ENCODE measurements around the gene ANAPC2. TPM values are rescaled to one million over a fixed set of nuclear protein-coding genes. Genes with fewer than 3 reads are reported as not detected.

ANAPC2 gene
- total and polyA plus RNA-seq, 2 of the 4 experiments (the other 2 are of a cell fraction): 9.3 to 29.5 TPM

DNA sequence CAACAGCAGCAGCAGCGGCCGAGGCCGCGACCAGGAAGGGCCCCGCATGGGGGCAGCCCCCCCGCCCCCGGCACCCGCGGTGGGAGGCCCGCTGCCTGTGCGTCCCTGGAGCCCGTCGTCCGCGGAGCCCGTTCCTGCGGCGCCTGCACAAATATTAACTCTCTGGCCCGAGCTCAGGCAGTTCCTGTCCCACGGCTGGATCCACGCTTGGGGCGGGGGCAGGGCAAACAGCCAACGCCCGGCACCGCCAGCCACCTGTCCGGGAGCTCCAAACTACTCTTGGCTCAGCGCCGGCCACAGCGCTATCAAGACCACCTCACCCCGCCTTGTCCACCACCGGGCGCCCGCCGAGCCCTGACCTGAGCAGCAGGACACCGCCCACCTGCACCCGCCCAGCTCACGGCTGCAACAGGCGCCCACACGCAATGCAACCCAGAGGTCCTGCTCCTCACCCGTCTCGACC lies 18.4 kb downstream of the ANAPC2 start, which contains the start of gene LRRC26:
TSS of gene LRRC26 (minus strand) at position 156 of the 463 bp plus-strand sequence. CDS start at position 48, 108 bp downstream.
- no peaks in the 10 kb centered on the region for H3K79me1 ChIP-seq (ENCODE audit: low read depth in 1 of 2, low read length in 2 of 2)
- peaks cover 4% of the 10 kb centered on the region; the same call in 1 of the 2 replicates for H3K4me1 ChIP-seq (ENCODE audit: control insufficient read depth, insufficient read depth, low read length)
- CTCF ChIA-PET: no interaction called here
- no peak within 1 kb of the TSS for H4K91ac ChIP-seq (ENCODE audit: insufficient read depth, low read depth, low read length)
- H3K27ac ChIP-seq (ENCODE audit: insufficient read depth, low read length): no peak within 1 kb of the TSS
- H4K5ac ChIP-seq (ENCODE audit: low read depth, low read length): no peak within 1 kb of the TSS
- ATAC-seq (ENCODE audit: low read depth) (no peak), DNase-seq (no peak)
- H3K56ac ChIP-seq (ENCODE audit: extremely low read depth, insufficient read depth, low read length): no peak within 1 kb of the TSS
- no peak within 1 kb of the TSS for H2BK120ac ChIP-seq (ENCODE audit: low read depth, low read length)
- H2AK5ac ChIP-seq (ENCODE audit: low read depth, low read length): no peak within 1 kb of the TSS
- dilution Hi-C loops (cut with HindIII; ENCODE audit: low sequenced_read_pairs, unreplicated experiment): no loop called here
- in situ Hi-C loops (cut with MboI; ENCODE audit: low sequenced_read_pairs): no loop called here
- H3K18ac ChIP-seq (ENCODE audit: low read depth, low read length): no peak within 1 kb of the TSS
- H3K4me2 ChIP-seq (ENCODE audit: low read depth, low read length): peak within 1 kb of the TSS; percentile 40
- H3K23ac ChIP-seq (ENCODE audit: low read depth, low read length): no peak within 1 kb of the TSS
- no peaks in the 10 kb centered on the region for H3K9me3 ChIP-seq (ENCODE audit: control insufficient read depth, insufficient read depth, low read length)
- no peak within 1 kb of the TSS for H3K14ac ChIP-seq (replicated peaks; ENCODE audit: low read depth, low read length)
- no peak within 1 kb of the TSS for H2BK5ac ChIP-seq (ENCODE audit: low read depth, low read length, poor library complexity, severe bottlenecking)
- H3K4me3 ChIP-seq (ENCODE audit: insufficient read depth, low read depth, low read length): 0 out of 2 replicates have a peak within 1 kb of the TSS, but pooled peaks have one; percentile 7
- H3K9me1 ChIP-seq (ENCODE audit: insufficient read depth, low read length): no peaks in the 10 kb centered on the region
- H3K9ac ChIP-seq (ENCODE audit: low read depth, low read length): no peak within 1 kb of the TSS
- POLR2A ChIA-PET (ENCODE audit: unreplicated experiment): no interaction called here
- H4K8ac ChIP-seq (ENCODE audit: low read depth in 2 of 2, low read length in 2 of 2): no peak within 1 kb of the TSS
- 6% methylated on average over 29 of the region's 41 CpGs; no CpG with 5 or more reads in 1 of the 2 experiments for WGBS, 2 experiments (ENCODE audit: extremely low coverage in 2 of 2, insufficient read length in 1 of 2)
- peak within 1 kb of the TSS; percentile 75 for H2AFZ ChIP-seq (replicated peaks; ENCODE audit: low read length, poor library complexity)
- peaks cover 69% of the 10 kb centered on the region for H3K27me3 ChIP-seq (ENCODE audit: control insufficient read depth, insufficient read depth, low read length)
- H4K20me1 ChIP-seq (ENCODE audit: insufficient read depth, low read length): no peaks in the 10 kb centered on the region
- H2BK15ac ChIP-seq (ENCODE audit: low read depth, low read length): no peak within 1 kb of the TSS
- H3K36me3 ChIP-seq (ENCODE audit: control insufficient read depth, insufficient read depth, low read length): no peaks in the 10 kb centered on the region
- TF ChIP-seq, protein P1, sequence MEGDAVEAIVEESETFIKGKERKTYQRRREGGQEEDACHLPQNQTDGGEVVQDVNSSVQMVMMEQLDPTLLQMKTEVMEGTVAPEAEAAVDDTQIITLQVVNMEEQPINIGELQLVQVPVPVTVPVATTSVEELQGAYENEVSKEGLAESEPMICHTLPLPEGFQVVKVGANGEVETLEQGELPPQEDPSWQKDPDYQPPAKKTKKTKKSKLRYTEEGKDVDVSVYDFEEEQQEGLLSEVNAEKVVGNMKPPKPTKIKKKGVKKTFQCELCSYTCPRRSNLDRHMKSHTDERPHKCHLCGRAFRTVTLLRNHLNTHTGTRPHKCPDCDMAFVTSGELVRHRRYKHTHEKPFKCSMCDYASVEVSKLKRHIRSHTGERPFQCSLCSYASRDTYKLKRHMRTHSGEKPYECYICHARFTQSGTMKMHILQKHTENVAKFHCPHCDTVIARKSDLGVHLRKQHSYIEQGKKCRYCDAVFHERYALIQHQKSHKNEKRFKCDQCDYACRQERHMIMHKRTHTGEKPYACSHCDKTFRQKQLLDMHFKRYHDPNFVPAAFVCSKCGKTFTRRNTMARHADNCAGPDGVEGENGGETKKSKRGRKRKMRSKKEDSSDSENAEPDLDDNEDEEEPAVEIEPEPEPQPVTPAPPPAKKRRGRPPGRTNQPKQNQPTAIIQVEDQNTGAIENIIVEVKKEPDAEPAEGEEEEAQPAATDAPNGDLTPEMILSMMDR (conservative IDR thresholded peaks at IDR 0.05; ENCODE audit: low read depth, low read length): no peak
- TF ChIP-seq CEBPB (IDR thresholded peaks at IDR 0.05; ENCODE audit: low read depth, low read length): no peak
- TF ChIP-seq, protein P2, sequence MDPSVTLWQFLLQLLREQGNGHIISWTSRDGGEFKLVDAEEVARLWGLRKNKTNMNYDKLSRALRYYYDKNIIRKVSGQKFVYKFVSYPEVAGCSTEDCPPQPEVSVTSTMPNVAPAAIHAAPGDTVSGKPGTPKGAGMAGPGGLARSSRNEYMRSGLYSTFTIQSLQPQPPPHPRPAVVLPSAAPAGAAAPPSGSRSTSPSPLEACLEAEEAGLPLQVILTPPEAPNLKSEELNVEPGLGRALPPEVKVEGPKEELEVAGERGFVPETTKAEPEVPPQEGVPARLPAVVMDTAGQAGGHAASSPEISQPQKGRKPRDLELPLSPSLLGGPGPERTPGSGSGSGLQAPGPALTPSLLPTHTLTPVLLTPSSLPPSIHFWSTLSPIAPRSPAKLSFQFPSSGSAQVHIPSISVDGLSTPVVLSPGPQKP (IDR thresholded peaks at IDR 0.05; ENCODE audit: borderline replicate concordance, low read depth, low read length): no peak
- TF ChIP-seq RCOR1 (IDR thresholded peaks at IDR 0.05; ENCODE audit: insufficient replicate concordance, low read length): no peak
- no peak within 1 kb of the TSS for H3K4ac ChIP-seq (ENCODE audit: low read depth, low read length)
- no TSS peak for BruUV-seq (replicated peaks)
- H2BK20ac ChIP-seq (ENCODE audit: low read depth, low read length): no peak within 1 kb of the TSS
- H2AK9ac ChIP-seq (replicated peaks; ENCODE audit: low read depth, low read length, poor library complexity): peak within 1 kb of the TSS; percentile 13
- intact Hi-C loops (cut with micrococcal nuclease): no loop called here
